ENCODE measurements around the gene RPL23. TPM values are rescaled to one million over a fixed set of nuclear protein-coding genes. Genes with fewer than 3 reads are reported as not detected.
A peak's percentile ranks its signal among the peaks of the same experiment; 100 is the strongest.

The RPL23 gene
- total RNA-seq, 1 donor from 2014 or later: 3,404 TPM

DNA sequence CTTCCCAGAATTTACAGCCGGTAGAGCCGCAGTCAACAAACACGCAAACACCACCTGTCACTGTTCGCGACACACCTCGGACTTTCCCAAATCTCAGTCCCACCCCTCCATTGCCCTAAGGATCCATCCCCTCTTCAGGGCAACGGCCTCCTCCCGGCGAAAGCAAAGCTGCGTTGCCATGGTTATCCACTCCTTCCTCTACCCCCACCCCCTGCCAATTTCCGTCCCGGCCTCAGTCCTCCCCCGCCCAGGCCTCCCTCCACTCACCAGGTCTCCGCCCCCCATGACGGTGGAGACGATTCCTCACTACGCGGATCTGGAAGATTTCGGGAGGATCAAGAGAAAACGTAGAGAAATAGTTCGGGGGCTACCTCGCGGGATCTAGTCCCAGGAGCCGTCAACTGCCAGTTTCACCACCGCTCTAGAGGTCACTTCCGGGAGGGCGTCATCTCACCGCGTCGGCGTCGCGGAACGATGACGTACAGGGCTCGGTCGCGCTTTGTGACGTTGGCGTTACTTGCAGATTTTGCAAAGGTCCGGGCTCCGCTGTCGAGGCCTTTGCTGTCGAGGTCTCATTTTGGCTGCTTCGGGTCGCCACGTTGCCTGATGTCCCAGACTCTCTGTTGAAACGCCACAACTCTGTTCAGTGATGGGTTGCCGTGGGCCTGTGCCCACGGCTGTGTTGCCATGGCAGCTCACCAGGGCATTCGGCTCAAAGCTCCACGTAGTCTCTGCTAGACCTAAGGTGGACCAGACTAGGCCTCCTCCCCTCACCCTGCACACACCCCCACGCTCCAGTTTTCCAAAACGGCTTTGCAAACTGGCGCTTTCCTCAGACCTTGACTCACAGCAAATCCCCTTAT, 28.4 kb downstream of the RPL23 start, which contains the start of gene CWC25:
CWC25 (minus strand) TSS at position 423 of the 863 bp plus-strand sequence; CDS start at position 285, 138 bp downstream.
- H3K9ac ChIP-seq: peak within 1 kb of the TSS; percentile 94
- no peaks in the 10 kb centered on the region for H3K9me3 ChIP-seq (ENCODE audit: low read depth)
- H3K36me3 Mint-ChIP-seq: peaks cover 9% of the 10 kb centered on the region
- peak within 1 kb of the TSS; percentile 90 for H2AFZ ChIP-seq (replicated peaks)
- H3K4me2 ChIP-seq: peak within 1 kb of the TSS; percentile 98
- H3K27me3 ChIP-seq: no peaks in the 10 kb centered on the region
- TF ChIP-seq EZH2 (IDR thresholded peaks at IDR 0.05) (no peak), EZH2phosphoT487 (IDR thresholded peaks at IDR 0.05) (no peak)
- TF ChIP-seq, protein P1, sequence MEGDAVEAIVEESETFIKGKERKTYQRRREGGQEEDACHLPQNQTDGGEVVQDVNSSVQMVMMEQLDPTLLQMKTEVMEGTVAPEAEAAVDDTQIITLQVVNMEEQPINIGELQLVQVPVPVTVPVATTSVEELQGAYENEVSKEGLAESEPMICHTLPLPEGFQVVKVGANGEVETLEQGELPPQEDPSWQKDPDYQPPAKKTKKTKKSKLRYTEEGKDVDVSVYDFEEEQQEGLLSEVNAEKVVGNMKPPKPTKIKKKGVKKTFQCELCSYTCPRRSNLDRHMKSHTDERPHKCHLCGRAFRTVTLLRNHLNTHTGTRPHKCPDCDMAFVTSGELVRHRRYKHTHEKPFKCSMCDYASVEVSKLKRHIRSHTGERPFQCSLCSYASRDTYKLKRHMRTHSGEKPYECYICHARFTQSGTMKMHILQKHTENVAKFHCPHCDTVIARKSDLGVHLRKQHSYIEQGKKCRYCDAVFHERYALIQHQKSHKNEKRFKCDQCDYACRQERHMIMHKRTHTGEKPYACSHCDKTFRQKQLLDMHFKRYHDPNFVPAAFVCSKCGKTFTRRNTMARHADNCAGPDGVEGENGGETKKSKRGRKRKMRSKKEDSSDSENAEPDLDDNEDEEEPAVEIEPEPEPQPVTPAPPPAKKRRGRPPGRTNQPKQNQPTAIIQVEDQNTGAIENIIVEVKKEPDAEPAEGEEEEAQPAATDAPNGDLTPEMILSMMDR (IDR thresholded peaks at IDR 0.05): no peak
- H3K27me3 Mint-ChIP-seq (ENCODE audit: insufficient read depth, low read depth): peaks cover 16% of the 10 kb centered on the region
- no peaks in the 10 kb centered on the region for H3K9me3 Mint-ChIP-seq
- peak within 1 kb of the TSS; percentile 98 for H3K4me3 Mint-ChIP-seq
- peaks cover 12% of the 10 kb centered on the region for H4K20me1 ChIP-seq (ENCODE audit: low read depth)
- H3K36me3 ChIP-seq: no peaks in the 10 kb centered on the region
- H3K79me2 ChIP-seq (ENCODE audit: low read depth): peaks cover 31% of the 10 kb centered on the region
- H3K4me3 ChIP-seq: peak within 1 kb of the TSS; percentile 96
- peak; percentile 96 for DNase-seq (ENCODE audit: low spot score)
- H3K4me1 ChIP-seq: peaks cover 6% of the 10 kb centered on the region
- peak within 1 kb of the TSS; percentile 97 for H3K27ac ChIP-seq
- peaks cover 15% of the 10 kb centered on the region for H3F3A ChIP-seq (ENCODE audit: low read depth)
- H3K27ac Mint-ChIP-seq: peak within 1 kb of the TSS; percentile 100
- peaks cover 22% of the 10 kb centered on the region for H3K4me1 Mint-ChIP-seq

DNA sequence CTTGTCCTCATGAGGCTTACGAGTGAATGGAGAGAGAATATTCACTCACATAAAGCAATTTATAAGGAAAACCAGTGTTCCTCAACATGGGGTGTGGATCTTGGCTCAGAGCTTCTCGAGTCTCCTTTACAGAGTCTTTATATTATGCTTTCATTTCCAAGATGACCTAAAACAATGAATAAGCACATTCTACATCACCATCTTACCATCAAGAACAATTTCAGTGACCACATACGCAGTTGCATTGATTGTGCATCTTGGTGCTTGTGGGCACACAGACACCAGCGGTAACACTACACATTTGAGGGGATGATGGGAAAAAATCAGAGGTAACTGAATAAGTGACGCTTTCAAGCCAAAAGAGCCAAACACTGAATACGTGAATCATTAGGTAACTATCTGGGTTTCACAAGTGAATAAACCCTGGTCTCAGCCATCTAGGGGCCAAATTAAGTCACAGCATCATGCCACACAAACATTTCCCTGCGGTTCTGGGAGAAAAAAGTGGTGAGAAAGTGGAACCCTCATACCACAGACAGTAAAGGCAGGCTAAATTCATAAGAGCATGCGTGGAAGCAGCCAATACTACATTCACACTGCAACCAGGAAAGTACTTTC, 37.8 kb downstream of the RPL23 start:
- Histone ChIP-seq H3K9ac (no peak overlapping the region), H3K9me3 (ENCODE audit: low read depth) (no peaks in the 10 kb centered on the region), H3K27ac (no peak overlapping the region), H4K20me1 (ENCODE audit: low read depth) (no peaks in the 10 kb centered on the region), H3K4me3 (no peak overlapping the region), H3K79me2 (ENCODE audit: low read depth) (peaks cover 3% of the 10 kb centered on the region), H3K4me2 (no peak overlapping the region), H3K4me1 (no peaks in the 10 kb centered on the region), H3K27me3 (no peaks in the 10 kb centered on the region), H2AFZ (replicated peaks) (no peak overlapping the region), H3K36me3 (no peaks in the 10 kb centered on the region), H3F3A (ENCODE audit: low read depth) (no peaks in the 10 kb centered on the region)
- Mint-ChIP-seq H3K9me3 (no peaks in the 10 kb centered on the region), H3K4me3 (no peak overlapping the region), H3K36me3 (peaks cover 18% of the 10 kb centered on the region), H3K27ac (no peak overlapping the region), H3K4me1 (no peaks in the 10 kb centered on the region), H3K27me3 (ENCODE audit: insufficient read depth, low read depth) (peaks cover 4% of the 10 kb centered on the region)
- TF ChIP-seq EZH2phosphoT487 (IDR thresholded peaks at IDR 0.05): no peak
- TF ChIP-seq, protein P1 (IDR thresholded peaks at IDR 0.05): peak; percentile 15
- no peak for DNase-seq (ENCODE audit: low spot score)

DNA sequence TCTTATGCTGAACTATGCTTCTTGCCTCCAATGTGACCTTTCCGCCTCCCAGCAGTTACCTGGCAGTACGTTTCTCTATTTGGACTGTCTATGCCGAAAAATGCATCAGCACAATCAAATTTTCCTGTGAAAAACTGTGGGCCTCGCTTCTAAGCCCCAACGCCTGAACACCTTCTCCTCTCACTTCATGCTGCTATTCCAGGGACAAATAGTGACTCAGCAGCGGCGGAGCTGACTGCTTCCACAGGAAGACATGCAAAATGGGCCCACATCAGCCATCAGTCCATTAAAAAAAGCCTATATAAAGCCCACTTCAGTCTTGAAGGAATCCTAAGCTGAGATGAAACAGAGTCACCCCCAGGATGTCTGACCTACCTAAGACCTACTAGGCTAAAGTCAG, 43.7 kb downstream of the RPL23 start:
- no peak overlapping the region for H3K27ac Mint-ChIP-seq
- no peaks in the 10 kb centered on the region for H3K9me3 ChIP-seq (ENCODE audit: low read depth)
- H4K20me1 ChIP-seq (ENCODE audit: low read depth): no peaks in the 10 kb centered on the region
- no peaks in the 10 kb centered on the region for H3K9me3 Mint-ChIP-seq
- peaks cover 6% of the 10 kb centered on the region for H3K27me3 Mint-ChIP-seq (ENCODE audit: insufficient read depth, low read depth)
- no peak overlapping the region for H3K27ac ChIP-seq
- no peaks in the 10 kb centered on the region for H3F3A ChIP-seq (ENCODE audit: low read depth)
- DNase-seq (ENCODE audit: low spot score): no peak
- H3K4me3 Mint-ChIP-seq: no peak overlapping the region
- H3K4me2 ChIP-seq: no peak overlapping the region
- no peak overlapping the region for H3K9ac ChIP-seq
- H3K4me1 ChIP-seq: no peaks in the 10 kb centered on the region
- no peak overlapping the region for H3K4me3 ChIP-seq
- peaks cover 23% of the 10 kb centered on the region for H3K36me3 Mint-ChIP-seq
- no peaks in the 10 kb centered on the region for H3K36me3 ChIP-seq
- no peak overlapping the region for H2AFZ ChIP-seq (replicated peaks)
- H3K79me2 ChIP-seq (ENCODE audit: low read depth): no peaks in the 10 kb centered on the region
- no peaks in the 10 kb centered on the region for H3K27me3 ChIP-seq
- no peaks in the 10 kb centered on the region for H3K4me1 Mint-ChIP-seq
- TF ChIP-seq EZH2phosphoT487 (IDR thresholded peaks at IDR 0.05) (no peak), EZH2 (IDR thresholded peaks at IDR 0.05) (no peak)
- TF ChIP-seq, protein P1 (IDR thresholded peaks at IDR 0.05): no peak

All from neural progenitor cell (in vitro differentiated cells).